HG03439 (cell line): ENCODE measurements around the gene AGMO.

ENCODE experiments used
- ATAC-seq: cut with Tn5 transposase; IDR thresholded peaks from one replicate; pipeline ENCODE4 v1.9.1; 2021; ENCODE audit warnings: mild to moderate bottlenecking, moderate library complexity; ENCODE audit not compliant: unreplicated experiment

The AGMO gene

DNA sequence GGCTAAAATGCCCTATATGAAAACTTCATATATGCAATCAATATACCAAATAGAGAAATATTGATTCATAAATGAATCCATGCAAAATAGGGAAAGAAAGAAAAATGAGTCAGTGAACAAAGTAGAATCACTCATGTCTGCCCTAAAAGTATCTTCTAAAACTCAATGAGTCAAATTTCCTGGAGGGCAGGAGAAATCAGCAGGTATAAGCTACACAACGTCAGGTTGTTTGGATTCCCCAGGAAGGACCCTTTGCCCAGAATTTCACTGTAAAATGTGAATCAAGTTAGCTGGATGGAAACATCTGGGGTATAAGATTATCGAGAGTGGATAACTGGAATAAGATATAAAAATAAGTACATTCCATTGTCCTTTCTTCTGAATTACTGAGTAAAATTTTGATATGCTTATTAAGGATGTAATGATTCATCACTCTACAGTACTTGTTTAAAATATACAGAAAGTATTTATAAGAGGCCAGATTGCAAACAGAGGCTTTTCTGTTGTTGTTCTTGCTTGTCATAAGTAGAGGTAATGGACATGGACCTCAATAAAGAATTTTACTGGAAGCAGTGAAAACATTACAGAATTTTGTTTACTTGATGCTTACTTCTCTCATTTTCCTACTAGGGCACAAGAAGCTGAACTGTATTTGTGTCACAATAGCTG, 99.0 kb downstream of the AGMO start:
- no peak for ATAC-seq

DNA sequence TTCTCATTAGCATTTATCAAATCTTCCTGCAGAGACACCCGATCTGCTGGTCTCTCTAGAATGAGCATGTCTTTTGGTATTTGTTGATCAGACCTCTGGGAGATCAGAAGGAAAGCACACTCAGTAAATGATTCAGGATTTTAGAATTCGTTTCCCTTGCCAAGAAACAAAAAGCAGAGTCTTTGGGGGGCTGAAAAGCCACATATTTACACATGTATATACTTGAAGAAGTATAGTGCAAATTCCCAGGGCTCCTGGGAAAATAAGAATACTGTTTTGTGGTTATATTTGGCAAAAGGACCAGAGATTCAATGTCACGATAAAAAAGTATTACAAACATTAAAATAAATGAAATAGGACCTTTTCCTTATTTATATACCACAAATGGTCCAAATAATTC, 100.2 kb downstream of the AGMO start:
- no peak for ATAC-seq

DNA sequence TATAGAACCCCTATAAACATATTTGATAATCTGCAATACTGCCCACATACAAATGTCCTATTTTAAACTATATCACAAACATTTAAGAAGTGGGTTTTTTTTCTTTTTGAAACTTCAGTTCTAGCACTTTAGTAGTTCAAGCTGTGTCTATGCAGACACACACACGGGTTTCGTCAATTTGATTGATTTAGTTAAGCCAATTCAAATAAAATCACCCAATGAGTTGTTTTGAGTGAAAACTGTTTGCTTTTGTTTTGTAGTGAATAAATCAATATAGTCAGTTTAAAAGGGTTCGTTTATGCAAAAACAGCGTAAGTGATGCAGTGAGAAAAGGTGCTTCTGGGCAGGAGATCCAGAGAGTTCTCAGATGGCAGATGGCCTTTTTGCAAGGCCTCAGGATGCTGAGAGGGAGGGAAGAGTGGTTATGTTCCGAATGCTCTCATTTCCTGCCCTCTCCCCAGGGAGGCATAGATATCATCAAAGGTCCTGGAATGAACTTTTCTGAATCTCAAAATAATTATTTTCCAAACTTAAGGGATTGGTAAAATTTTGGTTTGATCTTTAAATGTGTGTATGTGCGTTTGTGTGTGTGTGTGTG, 102.7 kb downstream of the AGMO start:
- no peak for ATAC-seq

DNA sequence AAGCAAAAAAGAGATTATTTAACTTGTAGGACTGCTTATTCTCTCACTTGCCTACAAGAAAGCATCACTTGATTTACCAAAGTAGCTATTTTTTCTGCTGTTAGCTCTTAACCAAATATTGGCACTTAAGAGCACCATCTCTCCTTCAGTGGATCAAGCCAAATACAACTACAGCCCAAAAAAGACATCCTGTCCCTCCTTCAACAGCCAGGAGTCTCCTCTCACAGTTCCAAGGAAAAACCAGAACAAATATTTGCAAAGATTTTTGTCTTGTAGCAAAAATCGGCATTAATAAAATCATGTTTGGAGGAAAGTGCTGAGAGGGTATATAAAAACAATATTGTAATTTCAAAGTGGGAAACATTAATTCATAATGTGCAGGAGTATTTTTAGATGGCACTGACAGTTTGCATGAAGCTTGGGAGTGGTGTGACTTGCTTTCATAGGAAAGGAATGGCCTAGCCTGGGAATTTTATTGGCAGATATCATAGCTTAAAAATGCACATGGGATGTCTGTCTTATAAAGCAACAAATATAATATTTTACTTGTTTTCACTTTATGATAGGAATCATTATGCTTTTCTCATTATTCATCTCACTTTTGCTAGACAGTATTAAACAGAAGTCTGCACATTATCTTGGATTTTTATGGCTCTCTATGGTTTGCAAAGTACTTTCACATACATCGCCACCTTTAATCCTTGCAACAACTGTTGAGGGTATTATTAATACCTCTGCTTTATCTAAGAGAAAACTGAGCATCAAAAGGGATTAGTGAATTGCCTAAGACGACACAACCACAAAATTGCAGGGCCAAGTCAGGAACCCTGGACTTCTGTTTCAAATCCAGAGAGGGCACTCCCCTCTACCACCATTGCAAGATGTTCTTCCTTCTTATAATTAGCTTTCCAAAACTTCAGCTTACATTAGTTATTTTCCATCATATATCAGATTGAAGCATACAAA, 103.5 kb downstream of the AGMO start:
- ATAC-seq, result no peak

DNA sequence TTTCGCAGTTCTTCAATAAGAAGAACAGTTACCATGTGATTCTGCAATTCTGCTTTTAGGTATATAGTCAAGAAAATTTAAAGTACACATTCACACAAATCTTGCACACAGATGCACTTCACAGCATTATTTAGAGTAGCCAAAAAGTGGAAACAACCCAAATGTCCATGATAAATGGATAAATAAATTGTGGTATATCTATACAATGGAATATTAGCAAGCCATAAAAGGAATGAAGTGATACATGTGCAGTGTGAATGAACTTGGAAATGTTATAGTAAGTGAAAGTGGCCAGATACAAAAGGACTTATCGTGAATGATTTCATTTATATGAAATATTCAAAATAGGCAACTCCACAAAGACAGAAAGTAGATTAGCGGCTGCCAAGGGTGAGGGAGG, 109.1 kb downstream of the AGMO start:
- ATAC-seq, result no peak

DNA sequence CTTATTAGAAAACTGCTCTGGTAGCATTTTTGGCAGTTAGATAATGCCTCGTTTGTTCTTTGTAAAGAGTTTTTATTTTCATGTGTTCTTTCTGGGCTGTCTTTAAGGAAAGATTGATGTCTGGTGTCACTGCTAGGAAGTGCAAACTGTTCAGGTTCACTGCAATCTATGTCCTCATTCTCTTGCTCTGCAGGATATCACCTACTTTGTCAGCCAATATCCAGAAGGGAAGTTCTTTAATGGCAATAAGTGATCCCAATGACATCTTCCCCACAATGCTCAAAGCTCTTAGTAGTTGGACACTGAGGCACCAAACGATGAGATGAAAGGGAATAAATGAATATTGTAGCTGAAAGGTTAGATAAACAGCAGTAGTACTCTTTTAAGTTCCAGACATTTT, 115.1 kb downstream of the AGMO start:
- ATAC-seq, result no peak

DNA sequence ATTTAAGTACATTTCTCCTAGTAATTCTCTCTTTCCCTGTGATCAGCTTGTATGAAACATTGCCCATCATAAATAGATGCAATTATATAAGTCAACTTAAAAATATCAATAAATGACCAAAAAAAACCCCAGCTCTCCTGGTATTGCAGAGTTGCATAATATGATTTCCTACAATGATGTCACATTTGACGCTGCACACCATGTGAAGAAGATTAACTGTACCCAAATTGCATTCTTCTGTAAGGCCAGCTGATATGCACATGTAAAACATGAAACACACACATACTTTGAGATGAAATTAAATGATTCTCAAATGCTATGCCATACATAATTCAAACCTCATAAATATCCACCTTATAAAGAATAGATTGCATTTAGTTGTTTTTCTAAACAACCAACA, 115.5 kb downstream of the AGMO start:
- no peak for ATAC-seq

DNA sequence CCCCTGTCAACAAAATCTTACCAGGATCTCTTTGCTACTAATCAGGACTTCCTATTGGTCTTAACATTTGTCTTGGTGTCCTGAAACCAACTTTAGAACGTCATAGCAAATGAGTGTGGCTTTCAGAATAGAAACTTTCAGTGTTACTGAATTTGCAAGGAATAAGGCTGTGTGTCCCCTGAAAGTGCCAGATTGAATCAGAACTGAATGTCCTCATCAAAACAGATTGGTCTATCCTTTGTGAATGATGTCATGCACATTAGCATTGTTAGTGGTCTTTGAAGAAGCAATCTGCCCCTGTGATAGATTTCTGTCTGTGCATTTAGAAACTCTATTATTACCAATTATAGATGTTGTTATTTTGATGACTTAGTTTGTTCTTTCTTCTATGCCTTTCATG, 119.9 kb downstream of the AGMO start:
- no peak for ATAC-seq

DNA sequence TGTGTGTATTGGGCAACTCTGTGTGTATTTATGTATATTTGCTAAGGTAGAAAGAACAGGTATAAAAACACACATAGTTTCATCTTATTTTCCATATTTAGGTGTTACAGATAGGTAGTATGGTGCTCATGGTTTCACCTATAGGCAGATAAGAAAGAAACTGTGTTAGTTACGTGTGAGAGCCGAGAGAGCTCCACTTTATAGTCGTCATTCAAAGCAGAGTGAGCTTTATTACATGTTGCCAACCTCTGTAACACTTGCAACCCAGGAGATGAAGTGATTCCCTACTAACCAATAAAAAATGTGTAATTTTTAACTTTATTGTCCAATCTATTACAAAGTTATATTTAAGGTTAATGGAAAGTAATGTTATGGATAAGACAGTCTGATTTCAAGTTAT, 121.3 kb downstream of the AGMO start:
- no peak for ATAC-seq

DNA sequence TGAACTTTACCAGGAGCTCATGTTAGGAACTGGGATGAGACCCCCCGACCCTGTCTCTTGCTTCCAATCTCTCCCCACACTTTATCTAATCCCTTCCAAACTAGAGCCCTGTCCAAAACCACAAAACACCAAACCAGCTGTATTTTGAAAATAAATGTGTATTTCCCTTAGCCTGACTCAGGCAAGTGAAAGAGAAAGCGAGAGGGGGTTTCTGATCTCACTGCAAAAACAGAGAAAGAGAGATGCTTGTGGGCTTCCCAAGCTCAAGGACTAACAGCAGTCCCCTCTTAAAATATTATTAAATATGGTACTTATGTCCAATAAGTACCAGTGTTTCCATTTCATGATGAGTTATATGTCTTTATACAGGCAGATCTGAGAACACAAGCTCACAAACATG, 122.0 kb downstream of the AGMO start:
- ATAC-seq, result no peak

DNA sequence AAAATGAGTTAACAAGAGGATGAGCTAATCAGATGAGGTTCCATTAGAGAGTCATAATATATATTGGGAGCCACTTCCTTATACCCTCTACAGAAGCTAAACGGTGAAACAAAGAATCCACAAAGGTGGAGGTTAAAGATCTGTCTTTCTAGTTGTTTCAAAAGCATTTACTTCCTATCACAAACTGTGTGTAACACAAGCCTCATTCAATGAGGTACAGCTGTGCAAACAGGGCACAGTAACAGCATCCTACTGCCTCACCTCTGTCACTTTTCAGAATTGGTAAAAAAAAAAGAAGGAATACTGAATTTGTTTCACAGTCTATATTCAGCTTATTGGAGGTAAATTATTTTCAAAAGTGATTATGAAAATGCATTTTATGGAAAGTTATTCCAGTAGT, 128.7 kb downstream of the AGMO start:
- no peak for ATAC-seq

DNA sequence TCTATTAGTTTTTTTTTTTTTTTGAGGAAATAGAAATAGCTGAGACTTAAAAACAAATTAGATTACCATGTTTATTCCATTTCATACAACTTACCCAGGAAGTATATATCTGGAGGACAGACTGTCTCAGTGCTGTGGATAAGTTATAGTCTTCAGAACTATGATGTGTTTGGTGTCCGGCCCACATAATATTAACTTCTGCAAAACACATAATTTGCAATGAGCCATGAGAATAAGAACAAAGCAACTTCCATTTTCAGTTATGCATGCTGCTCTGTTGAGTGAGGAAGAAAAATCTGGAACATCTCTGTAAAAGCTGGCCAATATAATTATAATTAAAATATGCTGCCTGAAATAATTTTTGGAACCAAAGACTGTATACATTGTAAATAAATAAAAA, 130.9 kb downstream of the AGMO start:
- ATAC-seq, result no peak

DNA sequence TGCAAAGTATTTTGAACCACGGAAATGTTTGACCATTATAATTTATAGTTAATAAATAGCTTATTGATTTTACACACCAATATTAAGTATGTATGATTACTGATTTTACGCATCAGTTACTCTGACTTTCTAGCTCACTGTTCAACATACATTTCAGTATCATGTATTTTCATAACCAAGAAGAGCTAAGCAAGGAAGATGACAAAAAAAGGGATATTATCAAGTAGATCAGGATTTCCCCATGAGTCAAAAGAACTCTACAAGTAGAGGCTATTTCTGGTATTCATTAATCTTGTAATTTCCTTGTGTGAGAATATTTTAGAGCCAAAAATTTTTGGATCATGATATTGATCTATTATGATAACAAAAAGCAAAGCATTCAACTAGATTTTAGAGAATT, 131.6 kb downstream of the AGMO start:
- no peak for ATAC-seq

DNA sequence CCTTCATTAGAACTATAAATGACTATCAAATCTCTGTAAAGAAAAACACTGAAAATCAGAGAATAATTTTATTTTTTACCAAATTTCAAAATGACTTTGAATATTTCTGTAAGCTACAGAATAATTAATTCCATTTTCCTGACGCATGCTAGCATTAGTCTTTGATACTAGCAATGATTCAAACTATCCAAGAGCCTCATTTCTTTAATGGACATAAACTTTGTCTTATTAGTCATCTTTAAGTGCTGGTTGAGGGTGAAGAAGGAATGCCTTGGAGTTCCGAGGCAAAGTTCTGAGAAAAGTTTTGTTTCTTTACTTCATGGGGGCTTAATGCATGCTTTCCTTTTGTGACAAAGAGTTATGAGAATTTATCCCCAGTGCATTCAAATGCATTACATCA, 137.3 kb downstream of the AGMO start:
- no peak for ATAC-seq

DNA sequence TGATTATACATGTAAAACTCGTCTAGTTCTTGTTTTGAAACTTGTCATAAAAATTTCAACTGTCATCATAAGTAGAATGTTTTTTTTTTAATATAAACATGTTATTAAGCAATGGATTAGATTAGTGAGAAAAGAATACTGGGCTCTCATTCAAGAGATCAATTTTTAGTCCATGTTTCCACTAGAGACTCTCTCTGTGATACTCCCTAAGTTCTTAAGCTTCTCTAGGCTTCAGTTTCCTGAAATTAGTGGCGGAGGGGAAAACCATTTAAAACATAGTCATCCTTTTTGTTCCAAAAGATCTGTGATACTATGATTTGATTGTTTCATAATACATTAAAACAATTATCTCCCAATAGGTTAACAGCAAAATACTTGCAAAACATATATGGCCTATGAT, 142.2 kb downstream of the AGMO start:
- no peak for ATAC-seq

DNA sequence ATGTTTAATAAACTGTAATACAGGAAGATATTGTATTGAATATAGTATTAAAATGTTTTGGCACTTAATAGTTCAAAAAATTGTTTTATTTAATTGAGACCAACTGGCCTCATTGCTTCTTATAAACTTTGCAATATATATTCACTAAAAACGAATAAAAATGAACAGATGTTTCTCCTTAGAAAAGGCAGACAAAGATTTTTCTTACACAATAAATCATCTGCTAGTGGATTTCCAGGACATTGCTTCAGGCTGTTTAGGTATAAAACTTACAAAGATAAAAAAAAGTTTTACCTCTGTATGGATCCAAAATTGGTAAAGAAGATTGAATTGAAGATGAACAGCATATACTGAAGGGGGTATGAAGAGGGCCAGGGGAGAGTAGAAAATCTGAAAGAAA, 143.6 kb downstream of the AGMO start:
- ATAC-seq, result no peak

DNA sequence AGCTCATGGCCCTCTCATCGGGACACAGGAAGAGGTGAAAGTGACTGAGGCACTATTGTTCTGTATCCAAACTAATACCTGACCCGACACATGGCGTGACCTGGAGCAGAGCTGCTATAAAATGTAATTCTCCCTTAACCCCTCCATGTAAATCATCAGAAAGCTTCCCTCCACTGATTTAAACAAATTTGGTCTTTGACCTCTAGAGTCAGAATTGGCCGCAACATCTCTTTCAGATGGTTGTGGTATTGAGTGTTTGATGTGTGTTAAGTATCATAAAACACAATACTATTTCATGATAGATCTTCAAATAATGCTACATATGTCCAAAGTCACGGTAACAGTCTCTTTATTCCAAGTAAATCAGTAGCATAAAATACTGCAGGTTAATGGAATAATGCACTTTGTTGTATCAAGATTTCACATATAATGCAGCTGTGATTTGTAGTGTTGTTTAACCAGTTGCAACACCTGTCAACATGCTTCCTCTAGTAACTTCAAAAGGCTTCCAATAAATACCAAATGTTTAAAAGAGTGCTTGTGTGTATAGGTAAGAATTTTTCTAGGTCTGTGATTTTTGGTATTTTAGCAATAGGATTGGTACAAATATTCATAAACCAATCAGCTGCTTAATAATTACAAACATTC, 144.3 kb downstream of the AGMO start:
- no peak for ATAC-seq

DNA sequence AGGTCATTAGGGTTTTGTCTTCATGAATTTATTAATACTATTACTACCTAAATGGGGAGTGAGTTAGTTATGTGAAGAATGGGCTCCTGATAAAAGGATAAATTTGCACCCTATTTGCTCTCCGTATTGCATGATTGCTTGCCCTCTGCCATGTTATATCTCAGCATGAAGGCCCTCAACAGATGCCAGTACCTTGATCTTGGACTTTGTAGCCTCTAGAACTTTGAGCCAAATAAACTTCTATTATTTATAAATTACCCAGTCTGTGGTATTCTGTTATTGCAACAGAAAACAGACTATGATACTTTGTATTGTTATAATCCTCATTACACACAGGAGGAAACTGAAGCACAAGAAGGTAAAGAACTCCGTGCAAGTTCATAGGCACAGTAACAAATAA, 150.8 kb downstream of the AGMO start:
- ATAC-seq, result no peak

DNA sequence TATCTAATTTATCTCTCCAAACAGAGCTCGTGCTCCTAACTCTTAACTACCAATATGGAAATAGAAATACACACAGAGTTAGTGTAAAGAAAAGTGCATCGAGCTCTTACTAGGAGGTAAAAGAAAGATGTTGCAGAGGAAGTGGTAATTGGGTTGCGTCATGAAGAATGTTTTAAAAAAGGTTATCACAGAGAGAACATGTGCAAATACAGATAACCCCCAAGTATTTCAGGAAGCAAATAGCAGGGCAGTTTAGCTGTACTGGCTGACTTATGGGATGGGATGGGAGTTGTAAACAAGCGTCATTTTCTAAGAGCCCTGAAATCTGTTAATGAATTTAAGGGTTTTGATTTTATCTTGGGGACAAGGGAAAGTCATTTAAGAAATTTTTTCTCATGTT, 153.9 kb downstream of the AGMO start:
- ATAC-seq, result no peak

DNA sequence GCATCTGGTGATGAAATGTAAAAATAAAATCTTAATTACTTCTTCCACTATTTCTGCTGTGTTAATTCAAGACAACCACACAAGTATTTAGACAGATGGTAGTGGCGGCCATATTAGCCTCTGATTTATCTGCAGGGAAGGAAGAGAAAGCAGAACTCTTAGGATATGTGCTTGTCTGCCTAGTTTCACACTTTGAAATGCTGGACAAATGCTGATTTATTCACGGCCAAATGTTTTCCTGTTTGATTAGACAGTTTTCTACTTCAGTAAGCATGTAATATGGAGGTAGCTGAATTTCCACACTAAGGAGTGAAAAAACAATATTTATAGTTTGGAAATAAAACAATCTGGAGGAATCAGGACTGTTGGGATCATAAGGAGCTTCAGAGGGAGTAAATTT, 158.1 kb downstream of the AGMO start:
- no peak for ATAC-seq

DNA sequence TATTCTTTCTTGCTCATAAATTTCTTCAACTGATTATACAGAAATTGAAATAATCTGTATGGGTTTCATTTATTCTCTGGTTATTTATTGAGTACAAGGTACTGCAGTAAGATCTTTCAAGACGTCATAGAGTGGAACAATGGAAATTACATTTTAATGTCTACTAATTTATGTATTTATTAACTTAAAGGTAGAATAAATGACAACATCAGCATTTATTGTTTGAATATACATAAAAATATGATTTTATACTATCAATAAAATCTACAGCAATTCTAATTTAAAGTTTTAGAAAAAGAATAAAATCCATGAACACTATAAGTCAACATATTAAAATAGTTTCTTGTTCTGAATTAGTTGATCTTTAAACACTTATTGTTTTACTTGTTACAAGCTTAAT, 158.5 kb downstream of the AGMO start:
- no peak for ATAC-seq
